GM21825 (cell line): ENCODE measurements around the gene BRD7.

Experiments used
- ATAC-seq: cut with Tn5 transposase; IDR thresholded peaks from one replicate; pipeline ENCODE4 v1.9.1; 2021; ENCODE audit warnings: mild to moderate bottlenecking, moderate library complexity; ENCODE audit not compliant: unreplicated experiment

Gene BRD7

DNA sequence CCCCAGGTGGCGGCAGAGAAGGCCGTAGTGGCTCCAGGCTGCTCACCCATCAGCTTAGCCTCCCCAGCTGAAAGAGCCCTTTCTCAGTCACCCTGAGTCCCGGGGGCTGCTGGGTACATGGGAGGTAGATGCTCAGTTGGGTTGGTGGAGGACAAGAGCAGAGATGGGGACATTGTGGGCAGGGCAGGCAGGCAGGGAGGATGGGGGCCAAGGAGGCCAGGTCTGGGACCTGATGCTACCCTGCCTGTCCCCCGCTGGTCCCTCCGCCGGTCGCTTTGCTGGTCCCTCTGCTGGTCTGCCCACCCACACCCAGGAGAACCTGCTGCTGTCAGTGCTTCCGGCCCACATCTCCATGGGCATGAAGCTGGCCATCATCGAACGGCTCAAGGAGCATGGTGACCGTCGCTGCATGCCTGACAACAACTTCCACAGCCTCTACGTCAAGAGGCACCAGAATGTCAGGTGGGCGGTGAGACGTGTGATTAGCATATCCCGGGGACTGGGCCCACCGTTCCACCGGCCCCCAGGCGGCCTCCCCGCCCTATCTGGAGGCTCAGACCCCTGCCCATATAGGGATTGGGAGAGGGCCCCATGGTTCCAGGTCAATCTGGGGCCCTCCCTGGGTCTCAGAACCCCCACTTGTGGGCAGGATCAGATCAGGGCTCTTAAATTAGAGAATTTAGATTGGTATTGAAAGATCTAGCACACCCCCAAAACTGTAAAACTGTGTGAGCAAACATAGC is 75.6 kb downstream of the BRD7 start:
- ATAC-seq: no peak

DNA sequence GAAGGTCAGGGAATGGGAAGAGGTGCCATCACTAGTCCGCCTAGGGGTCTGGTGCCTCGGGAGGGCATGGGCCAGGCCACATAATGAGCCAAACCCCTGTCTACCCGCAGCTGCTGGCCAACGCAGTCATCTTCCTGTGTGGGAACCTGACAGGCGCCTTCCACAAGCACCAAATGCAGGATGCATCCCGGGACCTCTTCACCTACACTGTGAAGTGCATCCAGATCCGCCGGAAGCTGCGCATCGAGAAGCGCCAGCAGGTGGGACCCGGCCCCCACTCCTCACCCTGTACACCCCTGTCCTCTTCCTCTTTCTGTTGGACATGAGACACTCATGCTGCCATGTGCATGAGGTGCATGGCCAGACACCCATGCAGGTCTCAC is 76.2 kb downstream of the BRD7 start:
- ATAC-seq: no peak

DNA sequence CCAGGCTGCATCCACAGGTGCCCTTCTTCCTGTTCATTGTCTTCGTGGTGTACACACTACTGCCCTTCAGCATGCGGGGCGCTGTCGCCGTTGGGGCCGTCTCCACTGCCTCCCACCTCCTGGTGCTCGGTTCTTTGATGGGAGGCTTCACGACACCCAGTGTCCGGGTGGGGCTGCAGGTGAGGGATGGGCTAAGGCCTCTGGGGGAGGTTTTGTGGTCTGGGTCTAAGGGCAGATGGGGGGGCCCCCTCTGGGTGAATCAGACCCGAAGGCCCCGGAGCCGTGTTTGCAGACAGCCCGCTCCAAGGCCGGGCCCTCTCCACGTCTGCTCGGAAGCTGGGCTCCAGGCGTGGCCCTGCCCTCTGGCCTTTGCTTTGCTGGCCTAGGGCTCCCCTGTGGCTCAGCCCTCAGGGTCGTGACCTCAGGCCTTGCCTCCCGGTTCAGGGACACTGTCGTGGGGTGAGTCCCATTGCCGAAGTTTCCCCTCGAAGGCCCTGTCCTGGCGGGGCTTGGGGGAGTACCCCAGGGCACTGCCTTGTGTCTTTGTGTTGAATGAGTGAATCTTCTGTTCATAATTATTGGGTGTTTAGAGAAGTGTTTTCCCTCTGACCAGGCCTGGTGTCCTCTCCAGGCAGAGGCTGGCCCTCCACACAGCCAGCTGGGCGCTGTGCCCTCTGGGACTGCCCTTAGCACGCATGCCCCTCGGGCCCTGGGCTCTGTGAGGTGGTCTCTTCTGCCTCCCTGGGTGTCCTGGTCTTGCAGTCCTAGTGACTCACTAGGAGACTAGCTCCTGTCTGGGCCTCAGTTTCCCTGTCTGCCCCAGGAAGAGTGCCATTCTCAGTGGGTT is 76.8 kb downstream of the BRD7 start:
- ATAC-seq: no peak

DNA sequence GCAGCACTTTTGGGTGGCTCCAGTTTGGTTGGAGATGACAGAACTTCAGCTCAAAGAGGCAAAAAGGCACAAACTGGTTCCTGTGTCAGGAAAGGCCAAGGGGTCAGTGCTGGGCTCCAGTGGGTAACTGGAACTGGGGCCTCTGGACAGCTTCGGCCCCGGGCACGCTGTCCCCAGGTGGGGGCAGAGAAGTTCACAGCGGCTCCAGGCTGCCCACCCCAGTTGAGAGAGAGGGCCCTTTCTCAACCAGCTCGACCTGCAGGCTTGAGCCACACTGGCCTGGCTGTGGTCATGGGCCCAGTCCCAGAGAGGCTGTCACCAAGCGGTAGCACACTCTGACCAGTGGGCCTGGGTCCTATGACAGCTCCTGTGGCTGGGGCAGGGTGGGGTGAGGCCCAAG is 77.9 kb downstream of the BRD7 start:
- no peak for ATAC-seq

DNA sequence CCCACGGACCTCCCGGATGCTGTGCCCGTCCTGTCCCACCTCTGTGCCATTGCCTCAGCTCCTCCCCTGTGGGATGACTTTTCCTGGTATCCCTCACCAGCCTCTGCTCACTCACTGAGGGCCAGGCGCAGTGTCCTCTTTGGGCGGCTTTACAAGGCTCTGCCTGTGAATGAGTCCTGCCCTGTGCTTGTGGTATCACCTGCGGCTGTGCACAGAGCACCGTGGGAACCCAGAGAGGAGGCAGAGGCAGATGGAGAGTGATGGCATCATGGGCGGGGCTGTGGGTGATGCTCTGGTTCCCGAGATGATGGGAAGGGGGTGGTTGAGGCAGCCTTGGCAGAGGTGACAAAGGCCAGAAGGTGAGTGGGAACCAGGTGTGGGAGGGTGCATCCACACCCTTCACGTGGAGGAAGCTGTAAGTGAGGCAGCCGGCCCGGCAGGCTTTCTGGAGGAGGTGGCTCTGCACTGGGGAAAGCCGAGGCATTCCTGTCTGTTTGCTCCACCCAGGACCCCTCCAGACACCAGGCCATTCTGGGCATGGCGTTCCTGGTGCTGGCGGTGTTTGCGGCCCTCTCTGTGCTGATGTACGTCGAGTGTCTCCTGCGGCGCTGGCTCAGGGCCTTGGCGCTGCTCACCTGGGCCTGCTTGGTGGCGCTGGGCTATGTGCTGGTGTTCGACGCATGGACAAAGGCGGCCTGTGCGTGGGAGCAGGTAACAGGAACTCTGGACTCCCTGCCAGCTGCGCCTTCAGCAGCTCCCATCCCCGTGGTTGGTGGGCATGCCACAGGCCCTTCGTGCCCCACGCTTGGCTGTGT is 78.6 kb downstream of the BRD7 start:
- ATAC-seq: no peak

DNA sequence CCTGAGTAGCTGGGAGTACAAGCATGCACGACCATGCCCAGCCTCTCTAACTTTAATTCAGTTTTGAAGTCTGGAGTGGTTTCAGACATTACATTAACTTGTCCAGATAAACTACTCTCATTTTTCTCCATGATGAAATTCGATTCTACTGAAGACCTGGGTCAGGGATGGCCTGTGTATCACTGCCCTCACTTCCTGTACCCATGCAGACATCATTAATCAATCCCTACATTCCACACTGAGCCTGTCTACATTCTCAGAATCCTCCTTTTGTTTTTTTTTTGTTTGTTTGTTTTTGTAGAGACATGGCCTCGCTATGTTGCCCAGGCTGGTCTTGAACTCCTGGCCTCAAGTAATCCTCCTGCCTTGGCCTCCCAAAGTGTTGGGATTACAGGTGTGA is 79.9 kb downstream of the BRD7 start:
- no peak for ATAC-seq

- ATAC-seq: no peak
These were observed 80.8 kb downstream of the BRD7 start for GRCh38 chr16:50288026-50288425.

DNA sequence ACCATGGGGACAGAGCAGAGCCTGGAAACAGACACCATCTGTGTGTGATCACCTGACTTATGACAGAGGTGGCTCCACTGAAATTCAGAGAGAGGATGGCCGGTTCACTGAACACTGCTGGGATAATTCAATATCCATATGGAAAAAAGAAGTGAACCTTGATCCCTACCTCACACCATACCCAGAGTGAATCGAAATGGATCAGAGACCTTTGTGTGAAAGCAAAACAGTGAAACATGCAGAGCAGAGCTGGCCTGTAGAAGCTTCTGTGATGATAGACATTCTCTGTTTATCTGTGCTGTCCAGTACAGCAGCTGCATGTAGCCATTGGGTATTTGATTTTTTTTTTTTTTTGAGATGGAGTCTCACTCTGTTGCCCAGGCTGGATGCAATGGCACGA is 82.1 kb downstream of the BRD7 start:
- ATAC-seq: no peak

- no peak for ATAC-seq
These were observed 83.3 kb downstream of the BRD7 start for GRCh38 chr16:50285406-50286003.

DNA sequence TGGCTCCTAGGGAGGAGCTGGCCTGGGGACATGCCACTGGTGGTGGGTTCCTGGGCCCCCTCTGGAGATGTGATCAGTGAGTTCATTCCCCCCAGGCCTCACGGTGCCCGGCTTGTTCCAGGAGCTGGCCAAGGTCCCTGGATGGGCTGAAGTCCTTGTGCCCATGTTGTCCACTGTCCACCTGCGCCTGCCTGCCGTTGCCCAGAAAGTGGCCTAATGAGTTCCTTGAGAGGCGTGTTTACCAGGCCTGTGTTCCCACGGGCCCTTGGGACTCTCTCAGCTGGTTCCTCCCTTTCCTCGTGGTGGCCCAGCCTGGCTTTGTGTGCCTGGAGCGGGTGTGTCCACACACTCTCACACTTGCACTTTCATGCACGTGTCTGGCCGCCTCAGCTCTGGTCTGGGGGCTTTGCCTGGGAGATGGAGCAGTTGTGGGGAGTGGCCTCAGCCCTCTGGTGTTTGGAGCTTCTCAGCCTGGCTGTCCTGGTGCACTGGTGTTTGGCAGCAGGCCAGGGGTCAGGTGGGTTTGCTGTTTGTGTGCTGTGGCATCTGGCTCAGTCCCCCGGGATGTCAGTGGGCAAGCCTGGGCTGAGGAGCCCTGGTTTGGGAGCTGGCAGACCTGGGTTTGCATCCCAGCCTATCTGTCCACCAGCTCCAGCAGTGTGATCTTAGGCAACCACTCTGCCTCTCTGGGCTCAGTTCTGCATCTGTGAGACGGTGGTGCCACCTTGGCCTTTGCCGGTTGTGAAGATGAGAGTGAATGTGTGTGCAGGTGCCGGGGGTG is 84.5 kb downstream of the BRD7 start:
- no peak for ATAC-seq

DNA sequence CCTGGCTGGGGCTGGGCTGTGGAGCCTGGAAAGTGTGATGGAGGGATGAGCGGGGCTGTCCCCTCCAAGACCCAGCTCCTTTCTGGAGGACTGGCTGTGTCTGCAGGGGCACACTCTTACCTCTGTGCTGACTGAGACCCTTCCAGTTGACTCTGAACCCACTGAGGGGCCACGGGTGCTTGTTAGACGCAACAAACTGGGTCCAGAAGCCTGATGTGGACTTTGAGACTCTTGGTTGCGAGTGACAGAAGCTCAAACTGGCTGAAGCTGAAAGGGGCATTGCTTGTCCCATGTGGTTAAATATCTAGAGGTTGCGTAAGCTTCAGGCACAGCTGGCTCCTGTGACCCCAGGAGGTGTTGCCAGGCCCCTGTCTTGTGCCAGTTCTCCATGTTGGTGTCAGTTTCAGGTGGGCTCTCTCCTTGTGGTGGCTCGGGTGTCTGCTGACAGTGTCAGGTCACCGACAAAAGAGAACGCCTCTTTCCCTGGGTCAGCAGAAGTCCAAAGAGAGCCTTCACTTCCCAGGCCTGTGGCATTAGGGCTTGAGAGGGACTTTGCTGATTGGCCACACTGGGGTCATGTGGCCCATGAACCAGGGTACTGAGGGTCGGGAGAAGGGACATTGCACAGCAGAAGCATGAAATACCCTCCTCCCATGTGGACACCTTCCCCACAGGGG is 85.7 kb downstream of the BRD7 start:
- no peak for ATAC-seq

- ATAC-seq: peak; percentile 88
These were observed 86.7 kb downstream of the BRD7 start for GRCh38 chr16:50282010-50282538.

DNA sequence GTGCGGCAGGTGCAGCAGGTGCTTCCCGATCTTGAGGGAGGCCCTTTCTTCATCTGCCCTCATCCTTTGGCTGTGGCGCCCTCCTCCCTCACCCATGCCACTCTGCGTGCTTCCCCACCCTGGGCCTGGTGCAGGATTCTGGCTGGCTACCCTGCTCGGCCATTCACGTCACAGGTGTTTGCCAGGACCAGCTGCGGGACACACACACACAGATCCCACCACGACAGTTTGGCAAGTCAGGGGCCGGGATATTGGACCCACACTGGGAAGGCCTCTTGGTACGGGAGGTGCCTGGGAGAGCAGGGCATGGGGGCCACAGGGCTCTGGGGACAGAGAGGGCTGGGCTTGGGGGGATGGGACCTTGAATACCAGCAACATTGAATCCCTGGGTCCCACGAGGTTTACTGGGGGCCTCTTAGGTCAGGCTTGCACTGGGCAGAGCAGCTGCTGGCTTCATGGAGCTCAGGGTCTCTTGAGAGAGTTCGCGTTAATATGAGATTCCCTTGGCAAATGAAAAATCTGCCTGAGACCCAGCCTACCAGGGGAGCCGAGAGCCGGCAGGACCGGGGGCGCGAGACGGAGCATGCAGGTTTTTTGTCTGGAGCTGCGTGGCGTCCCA is 87.3 kb downstream of the BRD7 start:
- ATAC-seq: peak; percentile 6

- ATAC-seq: no peak
These were observed 87.9 kb downstream of the BRD7 start for GRCh38 chr16:50280932-50281331.

DNA sequence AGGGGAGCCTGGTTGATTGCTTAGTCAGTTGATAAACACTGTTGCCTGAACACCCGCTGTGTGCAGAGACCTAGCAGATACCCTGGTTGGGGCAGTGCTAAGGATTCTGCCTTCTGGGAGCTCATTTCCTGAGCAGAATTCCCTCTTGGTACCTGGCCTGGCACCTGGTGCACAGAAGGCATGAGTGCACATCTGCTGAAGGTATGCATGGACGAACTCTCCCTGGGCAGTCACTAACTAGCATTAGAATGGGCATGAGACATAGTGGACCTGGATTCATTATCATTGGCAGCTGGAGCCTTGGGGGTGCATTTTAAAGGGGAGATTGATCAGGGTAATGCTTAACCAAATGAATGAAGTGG is 89.3 kb downstream of the BRD7 start:
- no peak for ATAC-seq

GRCh38 chr16:50278251-50278650 is 90.5 kb downstream of the BRD7 start:
- no peak for ATAC-seq

DNA sequence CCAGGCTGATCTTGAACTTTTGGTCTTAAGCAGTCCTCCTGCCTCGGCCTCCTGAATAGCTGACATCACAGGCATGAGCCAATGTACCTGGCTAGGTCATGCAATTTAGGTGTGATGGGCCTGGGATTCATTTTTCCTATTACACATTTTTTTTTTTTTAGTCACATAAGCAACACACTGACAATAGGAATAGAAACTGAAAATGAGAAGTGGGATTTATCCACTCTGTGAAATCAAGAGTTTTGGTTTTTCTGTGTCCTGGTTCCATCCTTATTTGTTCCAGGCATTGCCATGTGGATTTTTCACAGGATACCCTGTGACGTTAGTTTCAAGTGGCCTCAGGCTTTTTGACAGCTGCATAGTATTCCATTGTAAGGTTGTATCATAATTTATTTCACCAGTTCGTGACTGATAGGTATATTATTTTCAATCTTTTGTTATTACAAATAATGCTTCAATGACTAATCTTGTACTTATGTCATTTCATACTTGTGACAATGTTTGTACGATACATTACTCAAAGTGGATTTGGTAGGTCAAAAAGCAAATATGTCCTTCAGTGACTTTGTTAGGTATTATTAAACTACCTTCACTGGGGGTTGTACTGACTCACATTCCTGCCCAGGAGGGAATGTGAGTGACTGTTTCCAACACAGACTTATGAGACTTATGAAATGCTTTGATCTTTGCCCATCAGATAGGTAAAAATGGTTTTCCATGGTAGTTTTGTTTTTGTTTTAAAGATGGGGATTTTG is 91.8 kb downstream of the BRD7 start:
- no peak for ATAC-seq

- ATAC-seq: no peak
These were observed 92.5 kb downstream of the BRD7 start for GRCh38 chr16:50276326-50276640.
